ENCODE data around the gene PCDHGB3.
A peak's percentile ranks its signal among the peaks of the same experiment; 100 is the strongest.
"Not testable (repeated sequence)": the region's sequence is repeated elsewhere in the genome, so short reads cannot be mapped to it uniquely, and the experiment has no call there.

PCDHGB3 gene

GRCh38 chr5:141412854-141413539 is 43.0 kb downstream of the PCDHGB3 start, which contains the start of gene PCDHGA10:
PCDHGA10 (plus strand) TSS chr5:141412987; CDS start chr5:141413176, 189 bp downstream.
- H3K4me1 ChIP-seq (ENCODE audit: control insufficient read depth, insufficient read depth, low read length): no peaks in the 10 kb centered on the region
- peak within 1 kb of the TSS; percentile 84 for H3K4me3 ChIP-seq (ENCODE audit: low read length)
- H3K9me3 ChIP-seq (ENCODE audit: control insufficient read depth, insufficient read depth, low read length): no peaks in the 10 kb centered on the region
- H3K27ac ChIP-seq (ENCODE audit: low read length): no peak within 1 kb of the TSS
- H3K36me3 ChIP-seq (ENCODE audit: control insufficient read depth, insufficient read depth, low read length): peaks cover 3% of the 10 kb centered on the region; the same call in 1 of the 2 replicates
- peaks cover 1% of the 10 kb centered on the region; the same call in 1 of the 2 replicates for H3K27me3 ChIP-seq (ENCODE audit: control insufficient read depth, insufficient read depth, low read length)
- no CpG with 5 or more reads among the region's 31 CpGs for WGBS (ENCODE audit: insufficient coverage, insufficient read length)
- DNase-seq (ENCODE audit: low read depth, low spot score): no peak

DNA sequence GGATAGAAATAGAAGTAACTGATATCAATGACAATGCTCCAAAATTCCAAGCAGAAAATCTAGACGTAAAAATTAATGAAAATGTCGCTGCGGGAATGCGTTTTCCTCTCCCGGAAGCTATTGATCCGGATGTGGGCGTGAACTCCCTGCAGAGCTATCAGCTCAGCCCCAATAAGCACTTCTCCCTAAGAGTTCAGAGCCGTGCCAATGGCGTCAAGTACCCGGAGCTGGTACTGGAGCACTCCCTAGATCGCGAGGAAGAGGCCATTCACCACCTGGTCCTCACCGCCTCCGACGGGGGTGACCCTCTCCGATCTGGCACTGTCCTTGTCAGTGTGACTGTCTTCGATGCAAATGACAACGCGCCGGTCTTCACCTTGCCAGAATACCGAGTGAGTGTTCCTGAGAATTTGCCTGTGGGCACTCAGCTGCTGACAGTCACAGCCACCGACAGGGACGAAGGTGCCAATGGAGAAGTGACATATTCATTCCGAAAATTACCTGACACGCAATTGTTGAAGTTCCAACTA is 43.6 kb downstream of the PCDHGB3 start:
- Histone ChIP-seq H3K4me1 (ENCODE audit: control insufficient read depth, insufficient read depth, low read length) (no peaks in the 10 kb centered on the region), H3K36me3 (ENCODE audit: control insufficient read depth, insufficient read depth, low read length) (peaks cover 3% of the 10 kb centered on the region; the same call in 1 of the 2 replicates), H3K9me3 (ENCODE audit: control insufficient read depth, insufficient read depth, low read length) (no peaks in the 10 kb centered on the region), H3K27ac (ENCODE audit: low read length) (no peak overlapping the region), H3K27me3 (ENCODE audit: control insufficient read depth, insufficient read depth, low read length) (peaks cover 1% of the 10 kb centered on the region; the same call in 1 of the 2 replicates), H3K4me3 (ENCODE audit: low read length) (peak overlapping the region; percentile 84)
- no peak for DNase-seq (ENCODE audit: low read depth, low spot score)
- no CpG with 5 or more reads among the region's 25 CpGs for WGBS (ENCODE audit: insufficient coverage, insufficient read length)

DNA sequence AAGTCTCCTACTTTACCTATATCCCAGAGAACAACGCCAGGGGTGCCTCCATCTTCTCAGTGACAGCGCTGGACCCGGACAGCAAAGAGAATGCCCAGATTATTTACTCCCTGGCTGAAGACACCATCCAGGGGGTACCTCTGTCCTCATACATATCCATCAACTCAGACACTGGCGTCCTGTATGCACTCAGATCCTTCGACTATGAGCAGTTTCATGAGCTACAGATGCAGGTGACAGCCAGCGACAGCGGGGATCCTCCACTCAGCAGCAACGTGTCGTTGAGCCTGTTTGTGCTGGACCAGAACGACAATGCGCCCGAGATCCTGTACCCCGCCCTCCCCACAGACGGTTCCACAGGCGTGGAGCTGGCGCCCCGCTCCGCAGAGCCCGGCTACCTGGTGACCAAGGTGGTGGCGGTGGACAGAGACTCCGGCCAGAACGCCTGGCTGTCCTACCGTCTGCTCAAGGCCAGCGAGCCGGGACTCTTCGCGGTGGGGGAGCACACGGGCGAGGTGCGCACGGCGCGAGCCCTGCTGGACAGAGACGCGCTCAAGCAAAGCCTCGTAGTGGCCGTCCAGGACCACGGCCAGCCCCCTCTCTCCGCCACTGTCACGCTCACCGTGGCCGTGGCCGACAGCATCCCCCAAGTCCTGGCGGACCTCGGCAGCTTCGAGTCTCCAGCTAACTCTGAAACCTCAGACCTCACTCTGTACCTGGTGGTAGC is 44.7 kb downstream of the PCDHGB3 start:
- not testable (repeated sequence) for H3K27ac ChIP-seq (ENCODE audit: low read length); H3K4me1 ChIP-seq (ENCODE audit: control insufficient read depth, insufficient read depth, low read length); H3K27me3 ChIP-seq (ENCODE audit: control insufficient read depth, insufficient read depth, low read length); H3K9me3 ChIP-seq (ENCODE audit: control insufficient read depth, insufficient read depth, low read length); DNase-seq (ENCODE audit: low read depth, low spot score); H3K4me3 ChIP-seq (ENCODE audit: low read length); H3K36me3 ChIP-seq (ENCODE audit: control insufficient read depth, insufficient read depth, low read length)
- no CpG with 5 or more reads among the region's 46 CpGs for WGBS (ENCODE audit: insufficient coverage, insufficient read length)

DNA sequence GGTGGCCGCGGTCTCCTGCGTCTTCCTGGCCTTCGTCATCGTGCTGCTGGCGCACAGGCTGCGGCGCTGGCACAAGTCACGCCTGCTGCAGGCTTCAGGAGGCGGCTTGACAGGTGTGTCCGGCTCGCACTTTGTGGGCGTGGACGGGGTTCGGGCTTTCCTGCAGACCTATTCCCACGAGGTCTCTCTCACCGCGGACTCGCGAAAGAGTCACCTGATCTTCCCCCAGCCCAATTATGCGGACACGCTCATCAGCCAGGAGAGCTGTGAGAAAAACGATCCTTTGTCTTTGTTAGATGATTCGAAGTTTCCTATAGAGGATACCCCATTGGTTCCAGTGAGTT is 45.2 kb downstream of the PCDHGB3 start:
- not testable (repeated sequence) for H3K27me3 ChIP-seq (ENCODE audit: control insufficient read depth, insufficient read depth, low read length); H3K4me3 ChIP-seq (ENCODE audit: low read length); H3K9me3 ChIP-seq (ENCODE audit: control insufficient read depth, insufficient read depth, low read length); H3K27ac ChIP-seq (ENCODE audit: low read length); H3K36me3 ChIP-seq (ENCODE audit: control insufficient read depth, insufficient read depth, low read length); DNase-seq (ENCODE audit: low read depth, low spot score); H3K4me1 ChIP-seq (ENCODE audit: control insufficient read depth, insufficient read depth, low read length)
- WGBS (ENCODE audit: insufficient coverage, insufficient read length): no CpG with 5 or more reads among the region's 24 CpGs

GRCh38 chr5:141417494-141418172 is 47.6 kb downstream of the PCDHGB3 start, which contains the start of gene PCDHGB7:
PCDHGB7 (plus strand) TSS chr5:141417677; CDS start chr5:141417860, 183 bp downstream.
- not testable (repeated sequence) for H3K9me3 ChIP-seq (ENCODE audit: control insufficient read depth, insufficient read depth, low read length); H3K36me3 ChIP-seq (ENCODE audit: control insufficient read depth, insufficient read depth, low read length); H3K27me3 ChIP-seq (ENCODE audit: control insufficient read depth, insufficient read depth, low read length); H3K4me1 ChIP-seq (ENCODE audit: control insufficient read depth, insufficient read depth, low read length); DNase-seq (ENCODE audit: low read depth, low spot score); H3K27ac ChIP-seq (ENCODE audit: low read length)
- H3K4me3 ChIP-seq (ENCODE audit: low read length): peak within 1 kb of the TSS; percentile 71; the same call in 1 of the 2 replicates
- no CpG with 5 or more reads among the region's 47 CpGs for whole genome bisulfite sequencing (ENCODE audit: insufficient coverage, insufficient read length)

DNA sequence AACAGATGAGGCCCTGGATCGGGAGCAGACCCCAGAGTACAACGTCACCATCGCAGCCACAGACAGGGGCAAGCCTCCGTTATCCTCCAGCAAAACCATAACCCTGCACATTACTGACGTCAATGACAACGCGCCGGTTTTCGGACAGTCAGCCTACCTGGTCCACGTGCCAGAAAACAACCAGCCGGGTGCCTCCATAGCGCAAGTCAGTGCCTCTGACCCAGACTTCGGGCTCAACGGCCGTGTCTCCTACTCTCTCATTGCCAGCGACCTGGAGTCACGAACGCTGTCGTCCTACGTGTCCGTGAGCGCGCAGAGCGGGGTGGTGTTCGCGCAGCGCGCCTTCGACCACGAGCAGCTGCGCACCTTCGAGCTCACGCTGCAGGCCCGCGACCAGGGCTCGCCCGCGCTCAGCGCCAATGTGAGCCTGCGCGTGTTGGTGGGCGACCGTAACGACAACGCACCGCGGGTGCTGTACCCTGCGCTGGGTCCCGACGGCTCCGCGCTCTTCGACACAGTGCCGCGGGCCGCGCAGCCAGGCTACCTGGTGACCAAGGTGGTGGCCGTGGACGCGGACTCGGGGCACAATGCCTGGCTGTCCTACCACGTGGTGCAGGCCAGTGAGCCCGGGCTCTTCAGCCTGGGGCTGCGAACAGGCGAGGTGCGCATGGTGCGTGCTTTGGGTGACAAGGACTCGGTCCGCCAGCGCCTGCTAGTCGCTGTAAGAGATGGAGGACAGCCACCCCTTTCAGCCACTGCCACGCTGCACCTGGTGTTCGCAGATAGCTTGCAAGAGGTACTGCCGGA is 49.2 kb downstream of the PCDHGB3 start:
- H3K27me3 ChIP-seq (ENCODE audit: control insufficient read depth, insufficient read depth, low read length): no peaks in the 10 kb centered on the region
- no CpG with 5 or more reads among the region's 74 CpGs for WGBS (ENCODE audit: insufficient coverage, insufficient read length)
- no peak for DNase-seq (ENCODE audit: low read depth, low spot score)
- no peak overlapping the region for H3K4me3 ChIP-seq (ENCODE audit: low read length)
- H3K36me3 ChIP-seq (ENCODE audit: control insufficient read depth, insufficient read depth, low read length): no peaks in the 10 kb centered on the region
- no peaks in the 10 kb centered on the region for H3K4me1 ChIP-seq (ENCODE audit: control insufficient read depth, insufficient read depth, low read length)
- no peak overlapping the region for H3K27ac ChIP-seq (ENCODE audit: low read length)
- H3K9me3 ChIP-seq (ENCODE audit: control insufficient read depth, insufficient read depth, low read length): no peaks in the 10 kb centered on the region

GRCh38 chr5:141420855-141421488 is 50.9 kb downstream of the PCDHGB3 start, which contains the start of gene PCDHGA11:
PCDHGA11 (plus strand) TSS chr5:141421051; CDS start chr5:141421228, 177 bp downstream.
- Histone ChIP-seq H3K27me3 (ENCODE audit: control insufficient read depth, insufficient read depth, low read length) (no peaks in the 10 kb centered on the region), H3K4me1 (ENCODE audit: control insufficient read depth, insufficient read depth, low read length) (no peaks in the 10 kb centered on the region), H3K27ac (ENCODE audit: low read length) (no peak within 1 kb of the TSS), H3K9me3 (ENCODE audit: control insufficient read depth, insufficient read depth, low read length) (no peaks in the 10 kb centered on the region), H3K4me3 (ENCODE audit: low read length) (peak within 1 kb of the TSS; percentile 52; the same call in 1 of the 2 replicates), H3K36me3 (ENCODE audit: control insufficient read depth, insufficient read depth, low read length) (no peaks in the 10 kb centered on the region)
- DNase-seq (ENCODE audit: low read depth, low spot score): no peak
- no CpG with 5 or more reads among the region's 42 CpGs for WGBS (ENCODE audit: insufficient coverage, insufficient read length)

DNA sequence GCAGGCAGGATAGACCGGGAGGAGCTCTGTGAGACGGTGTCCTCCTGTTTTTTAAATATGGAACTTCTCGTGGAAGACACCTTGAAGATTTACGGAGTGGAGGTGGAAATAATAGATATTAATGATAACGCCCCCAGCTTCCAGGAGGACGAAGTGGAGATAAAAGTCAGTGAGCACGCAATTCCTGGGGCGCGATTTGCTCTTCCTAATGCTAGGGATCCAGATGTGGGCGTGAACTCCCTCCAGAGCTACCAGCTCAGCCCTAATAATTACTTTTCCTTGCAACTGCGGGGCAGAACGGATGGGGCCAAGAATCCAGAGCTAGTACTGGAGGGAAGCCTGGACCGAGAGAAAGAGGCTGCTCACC is 51.4 kb downstream of the PCDHGB3 start:
- H3K9me3 ChIP-seq (ENCODE audit: control insufficient read depth, insufficient read depth, low read length): no peaks in the 10 kb centered on the region
- no CpG with 5 or more reads among the region's 13 CpGs for WGBS (ENCODE audit: insufficient coverage, insufficient read length)

More for the DNA sequence above, 51.4 kb downstream of the PCDHGB3 start:
- H3K36me3 ChIP-seq (ENCODE audit: control insufficient read depth, insufficient read depth, low read length): no peaks in the 10 kb centered on the region
- H3K27ac ChIP-seq (ENCODE audit: low read length): no peak overlapping the region
- no peak for DNase-seq (ENCODE audit: low read depth, low spot score)
- H3K4me1 ChIP-seq (ENCODE audit: control insufficient read depth, insufficient read depth, low read length): no peaks in the 10 kb centered on the region
- peak overlapping the region; percentile 52; the same call in 1 of the 2 replicates for H3K4me3 ChIP-seq (ENCODE audit: low read length)
- no peaks in the 10 kb centered on the region for H3K27me3 ChIP-seq (ENCODE audit: control insufficient read depth, insufficient read depth, low read length)

All from iPS DF 6.9 (cell line).